ENCODE measurements around the gene ELFN1.

ELFN1 gene

DNA sequence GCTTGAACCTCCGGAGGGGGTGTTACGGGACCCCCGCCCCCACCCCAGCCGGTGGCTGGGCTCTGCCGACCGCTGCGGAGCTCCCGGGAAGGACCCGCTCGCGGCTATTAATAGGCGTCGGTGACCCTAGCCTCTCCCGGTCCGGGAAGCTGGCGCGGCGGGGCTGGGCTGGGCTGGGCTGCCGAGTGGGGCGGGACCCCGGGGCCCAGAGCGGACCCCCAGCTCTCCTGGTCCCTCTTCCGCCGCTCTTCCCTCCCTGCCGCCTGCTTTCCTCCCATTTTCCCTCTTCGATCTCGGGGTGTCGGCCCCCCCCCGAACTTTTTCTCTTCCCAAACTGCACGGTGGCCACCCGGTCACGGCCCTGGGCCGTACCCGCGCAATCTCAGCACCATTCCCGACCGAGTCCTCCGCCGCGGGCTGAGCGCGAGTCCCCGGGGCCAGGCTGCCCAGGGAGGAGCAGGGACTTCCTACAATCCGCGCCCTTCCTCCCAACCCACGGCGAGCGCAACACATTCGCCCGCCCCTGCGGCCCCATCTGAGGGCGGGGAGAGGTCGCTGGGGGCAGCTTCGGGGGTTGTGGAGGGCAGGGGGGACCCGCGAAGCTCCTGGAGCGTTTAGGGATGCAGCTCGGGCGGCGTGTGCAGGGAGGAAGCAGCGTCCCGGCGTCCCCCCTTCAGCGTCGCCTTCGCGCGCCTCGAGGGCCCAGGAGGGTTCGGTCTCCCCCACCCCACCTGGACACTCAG is 3.1 kb upstream of the ELFN1 start:
- H3K4me3 ChIP-seq (ENCODE audit: low read depth, low read length), result no peak overlapping the region
- no peak for DNase-seq (ENCODE audit: low read depth)
- no peak for TF ChIP-seq CTCF (IDR thresholded peaks at IDR 0.05; ENCODE audit: control insufficient read depth, extremely low read depth, insufficient read depth)

DNA sequence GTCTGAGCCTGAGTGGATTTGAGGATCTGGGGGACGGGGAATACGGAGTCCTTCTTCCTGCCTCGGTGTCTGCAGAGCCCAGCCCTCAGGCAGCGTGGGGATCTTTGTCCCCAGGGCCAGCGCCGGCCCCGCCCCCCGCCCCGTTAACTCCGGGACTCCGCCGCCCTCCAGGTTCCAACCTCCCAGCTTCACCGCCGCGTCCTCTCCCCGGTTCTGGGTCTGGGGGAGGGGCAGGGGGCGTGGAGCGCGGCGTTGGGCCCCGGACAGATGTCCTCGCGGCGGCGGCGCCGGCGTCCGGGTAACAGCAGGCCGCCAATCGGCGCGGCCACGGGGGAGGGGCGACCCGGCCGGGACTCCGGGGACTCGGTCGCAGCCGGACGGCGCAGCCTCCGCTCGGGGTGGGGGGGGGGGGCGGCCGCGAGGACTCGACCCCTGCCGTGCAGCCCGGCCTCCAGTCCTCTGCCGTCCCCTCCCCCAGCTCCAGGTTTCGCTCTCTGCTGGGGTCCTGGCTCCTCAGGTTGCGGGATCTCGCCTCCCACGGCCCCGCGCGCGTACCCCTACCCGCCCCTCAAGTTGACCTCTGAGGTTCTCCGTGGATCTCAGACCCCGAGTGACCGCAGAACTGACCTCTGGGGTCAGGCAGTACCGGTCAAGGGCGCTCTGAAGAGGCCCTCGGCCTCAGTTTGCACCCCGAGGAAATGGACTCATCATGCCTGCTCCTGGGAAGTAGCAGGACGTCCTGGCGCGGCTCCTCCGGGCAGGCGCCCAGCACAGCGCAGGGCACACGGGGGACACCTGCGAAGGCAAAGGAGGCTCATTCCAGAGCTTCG is 2.3 kb upstream of the ELFN1 start:
- DNase-seq (ENCODE audit: low read depth), result no peak
- no peak overlapping the region for H3K4me3 ChIP-seq (ENCODE audit: low read depth, low read length)
- TF ChIP-seq CTCF (IDR thresholded peaks at IDR 0.05; ENCODE audit: control insufficient read depth, extremely low read depth, insufficient read depth), result no peak

DNA sequence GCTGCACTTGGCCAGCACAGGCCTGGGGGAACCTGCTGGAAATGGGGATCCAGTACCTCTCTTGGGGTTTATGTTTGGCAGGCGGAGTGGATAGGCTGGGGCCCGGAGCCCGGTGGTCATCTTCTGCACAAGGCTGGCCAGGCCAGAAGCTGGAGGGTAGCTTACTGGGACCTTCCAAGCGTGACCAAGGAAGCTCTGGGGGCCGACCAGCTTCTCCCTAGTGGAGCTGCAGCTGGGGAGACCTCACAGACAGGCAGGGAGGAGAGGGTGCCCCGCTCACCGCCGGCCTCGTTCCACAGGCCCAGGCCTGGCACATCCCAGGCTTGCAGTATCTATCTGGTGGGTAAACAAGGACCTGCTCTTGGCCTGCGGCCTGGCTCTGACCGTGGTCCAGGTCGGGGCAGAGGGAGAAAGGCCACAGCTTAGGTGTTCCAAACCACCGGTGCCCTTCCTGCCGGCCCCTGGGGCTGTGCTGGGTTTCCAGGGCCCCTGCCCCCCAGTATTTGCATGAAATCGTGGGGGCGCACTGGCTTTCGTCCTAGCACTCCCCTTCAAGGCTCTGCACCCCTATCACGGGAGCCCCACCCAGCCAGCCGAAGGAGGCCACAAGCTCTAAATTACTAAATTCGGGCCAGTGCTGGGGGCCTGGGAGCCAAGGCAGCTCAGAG is 1.5 kb upstream of the ELFN1 start:
- no peak overlapping the region for H3K4me3 ChIP-seq (ENCODE audit: low read depth, low read length)
- no peak for TF ChIP-seq CTCF (IDR thresholded peaks at IDR 0.05; ENCODE audit: control insufficient read depth, extremely low read depth, insufficient read depth)
- DNase-seq (ENCODE audit: low read depth), result no peak

DNA sequence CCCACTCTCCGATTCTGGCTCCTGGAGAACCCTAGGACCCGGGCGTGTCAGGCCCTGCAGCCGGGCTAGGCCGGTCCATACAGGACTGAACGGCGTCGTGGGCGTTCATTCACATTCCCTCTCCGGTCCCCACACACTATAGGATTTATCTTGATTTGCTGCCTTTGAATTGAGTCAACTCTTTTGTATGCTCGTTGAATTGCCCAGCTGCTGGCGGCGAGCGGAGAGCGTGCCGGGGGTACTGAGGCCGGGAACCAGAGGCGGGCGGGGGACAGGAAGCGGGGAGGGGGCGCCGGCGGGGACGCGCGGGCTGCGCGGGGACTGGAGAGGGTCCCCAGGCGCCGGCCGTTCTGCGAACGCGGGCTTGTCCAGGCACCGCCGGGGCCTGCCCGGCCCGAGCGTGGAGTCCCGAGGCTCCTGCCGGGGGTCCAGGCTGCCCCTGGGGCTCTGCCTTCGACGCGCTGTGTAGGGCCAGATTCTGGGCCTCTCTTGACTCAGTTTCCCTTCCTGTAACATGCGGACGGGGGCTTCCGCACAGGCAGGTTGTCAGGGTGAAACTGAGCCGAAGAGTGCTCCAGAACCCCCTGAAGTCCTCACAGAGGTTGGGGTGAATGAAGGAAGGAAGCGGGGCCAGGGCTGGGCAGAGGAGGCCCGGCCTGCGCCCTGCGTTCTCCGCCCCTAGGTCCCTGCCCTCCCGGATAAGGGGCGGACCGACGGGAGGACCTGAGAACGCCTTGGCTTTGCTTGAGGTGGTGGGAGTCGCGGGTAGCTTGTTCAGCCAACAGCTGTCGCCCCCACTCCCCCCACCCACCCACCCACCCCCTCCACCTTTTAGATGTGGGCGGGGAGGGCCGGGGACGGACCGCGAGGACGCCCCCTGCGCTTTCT is 769 bp upstream of the ELFN1 start:
- DNase-seq (ENCODE audit: low read depth), result no peak
- H3K4me3 ChIP-seq (ENCODE audit: low read depth, low read length), result no peak overlapping the region

GRCh38 chr7:1670894-1671593 is 967 bp downstream of the ELFN1 start:
- DNase-seq (ENCODE audit: low read depth), result no peak
- no peak for TF ChIP-seq CTCF (IDR thresholded peaks at IDR 0.05; ENCODE audit: control insufficient read depth, extremely low read depth, insufficient read depth)

More for the DNA sequence above, 769 bp upstream of the ELFN1 start:
- no peak for TF ChIP-seq CTCF (IDR thresholded peaks at IDR 0.05; ENCODE audit: control insufficient read depth, extremely low read depth, insufficient read depth)

More at GRCh38 chr7:1670894-1671593, 967 bp downstream of the ELFN1 start:
- no peak overlapping the region for H3K4me3 ChIP-seq (ENCODE audit: low read depth, low read length)
